ENCODE data around the gene GLTP.

The GLTP gene

GRCh38 chr12:109814600-109815150 is 65.7 kb downstream of the GLTP start:
- TF ChIP-seq RAD21 (IDR thresholded peaks at IDR 0.05; ENCODE audit: low read depth) (no peak), FOXM1 (IDR thresholded peaks at IDR 0.05; ENCODE audit: borderline replicate concordance, low read depth) (no peak), CREB1 (IDR thresholded peaks at IDR 0.05; ENCODE audit: low read depth) (no peak), TAF1 (IDR thresholded peaks at IDR 0.05; ENCODE audit: low read depth) (no peak), TEAD4 (IDR thresholded peaks at IDR 0.05) (no peak), NFIC (IDR thresholded peaks at IDR 0.05) (no peak), ZBTB7A (IDR thresholded peaks at IDR 0.05; ENCODE audit: low read depth) (no peak), TCF12 (IDR thresholded peaks at IDR 0.05; ENCODE audit: low read depth) (no peak), CEBPB (IDR thresholded peaks at IDR 0.05) (no peak), EP300 (IDR thresholded peaks at IDR 0.05; ENCODE audit: borderline replicate concordance) (no peak), EGR1 (IDR thresholded peaks at IDR 0.05) (no peak), YY1 (IDR thresholded peaks at IDR 0.05; ENCODE audit: low read depth) (no peak), REST (IDR thresholded peaks at IDR 0.05; ENCODE audit: low read depth) (no peak)
- TF ChIP-seq, protein P1, sequence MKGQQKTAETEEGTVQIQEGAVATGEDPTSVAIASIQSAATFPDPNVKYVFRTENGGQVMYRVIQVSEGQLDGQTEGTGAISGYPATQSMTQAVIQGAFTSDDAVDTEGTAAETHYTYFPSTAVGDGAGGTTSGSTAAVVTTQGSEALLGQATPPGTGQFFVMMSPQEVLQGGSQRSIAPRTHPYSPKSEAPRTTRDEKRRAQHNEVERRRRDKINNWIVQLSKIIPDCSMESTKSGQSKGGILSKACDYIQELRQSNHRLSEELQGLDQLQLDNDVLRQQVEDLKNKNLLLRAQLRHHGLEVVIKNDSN (IDR thresholded peaks at IDR 0.05): no peak
- TF ChIP-seq, protein P2, sequence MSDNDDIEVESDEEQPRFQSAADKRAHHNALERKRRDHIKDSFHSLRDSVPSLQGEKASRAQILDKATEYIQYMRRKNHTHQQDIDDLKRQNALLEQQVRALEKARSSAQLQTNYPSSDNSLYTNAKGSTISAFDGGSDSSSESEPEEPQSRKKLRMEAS (IDR thresholded peaks at IDR 0.05): no peak

DNA sequence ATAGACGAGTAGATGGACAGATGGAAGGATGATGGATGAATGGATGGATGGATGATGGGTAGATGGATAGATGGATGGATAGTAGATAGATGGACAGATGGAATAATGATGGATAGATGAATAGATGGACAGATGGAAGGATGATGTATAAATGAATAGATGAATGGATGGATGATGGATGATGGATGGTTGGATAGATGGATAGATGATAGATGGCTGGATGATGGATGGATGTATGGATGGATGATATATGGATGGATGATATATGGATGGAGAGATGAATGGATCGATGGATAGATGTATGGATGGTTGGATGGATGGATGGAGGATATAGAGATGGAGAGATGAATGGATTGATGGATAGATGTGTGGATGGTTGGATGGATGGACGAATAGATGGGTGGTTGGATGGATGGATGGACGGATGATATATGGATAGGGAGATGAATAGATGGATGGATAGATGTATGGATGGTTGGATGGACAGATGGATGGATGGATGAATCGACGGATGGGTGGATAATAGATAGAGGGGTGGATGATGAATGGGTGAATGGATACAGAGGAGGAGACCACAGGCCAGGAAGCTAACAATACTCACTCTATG is 66.4 kb downstream of the GLTP start:
- no peak for TF ChIP-seq YY1 (IDR thresholded peaks at IDR 0.05; ENCODE audit: low read depth)
- no peak for TF ChIP-seq TAF1 (IDR thresholded peaks at IDR 0.05; ENCODE audit: low read depth)
- no peak for TF ChIP-seq CREB1 (IDR thresholded peaks at IDR 0.05; ENCODE audit: low read depth)
- TF ChIP-seq NFIC (IDR thresholded peaks at IDR 0.05): no peak
- TF ChIP-seq, protein P1 (IDR thresholded peaks at IDR 0.05): no peak
- TF ChIP-seq FOXM1 (IDR thresholded peaks at IDR 0.05; ENCODE audit: borderline replicate concordance, low read depth): no peak
- no peak for TF ChIP-seq REST (IDR thresholded peaks at IDR 0.05; ENCODE audit: low read depth)
- TF ChIP-seq EGR1 (IDR thresholded peaks at IDR 0.05): no peak
- no peak for TF ChIP-seq TCF12 (IDR thresholded peaks at IDR 0.05; ENCODE audit: low read depth)
- no peak for TF ChIP-seq RAD21 (IDR thresholded peaks at IDR 0.05; ENCODE audit: low read depth)
- no peak for TF ChIP-seq ZBTB7A (IDR thresholded peaks at IDR 0.05; ENCODE audit: low read depth)
- no peak for TF ChIP-seq EP300 (IDR thresholded peaks at IDR 0.05; ENCODE audit: borderline replicate concordance)
- TF ChIP-seq, protein P2 (IDR thresholded peaks at IDR 0.05): no peak
- TF ChIP-seq TEAD4 (IDR thresholded peaks at IDR 0.05): no peak
- no peak for TF ChIP-seq CEBPB (IDR thresholded peaks at IDR 0.05)

- TF ChIP-seq EP300 (IDR thresholded peaks at IDR 0.05; ENCODE audit: borderline replicate concordance): no peak
- TF ChIP-seq, protein P1 (IDR thresholded peaks at IDR 0.05): no peak
Observed at GRCh38 chr12:109811624-109811995, 68.7 kb downstream of the GLTP start.

DNA sequence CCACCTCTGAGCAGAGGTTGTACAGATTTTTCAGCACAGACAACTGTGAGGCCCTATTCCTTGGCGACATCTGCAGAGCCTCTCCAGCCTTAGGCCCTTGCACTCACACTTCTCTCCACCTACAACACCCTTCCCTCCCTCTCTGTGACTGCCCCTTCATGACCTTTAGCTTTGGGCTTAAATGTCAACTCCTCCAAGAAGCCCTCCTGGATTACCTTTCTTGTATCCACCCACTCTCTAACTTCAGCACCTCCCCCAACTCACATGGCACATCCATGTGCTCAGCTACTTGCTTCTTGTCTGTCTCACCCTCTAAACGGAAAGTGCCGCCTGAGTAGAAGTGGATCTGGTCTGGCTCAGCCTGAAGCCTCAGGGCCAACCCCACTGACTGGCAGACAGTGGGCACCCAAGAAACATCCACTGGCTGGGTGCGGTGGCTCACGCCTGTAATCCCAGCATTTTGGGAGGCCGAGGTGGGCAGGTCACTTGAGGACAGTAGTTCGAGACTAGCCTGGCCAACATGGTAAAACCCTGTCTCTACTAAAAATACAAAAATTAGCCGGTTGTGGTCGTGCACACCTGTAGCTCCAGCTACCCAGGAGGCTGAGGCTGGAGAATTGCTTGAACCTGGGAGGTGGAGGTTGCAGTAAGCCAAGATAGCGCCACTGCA is 69.3 kb downstream of the GLTP start:
- TF ChIP-seq, protein P2 (IDR thresholded peaks at IDR 0.05): no peak
- TF ChIP-seq EGR1 (IDR thresholded peaks at IDR 0.05): no peak
- TF ChIP-seq YY1 (IDR thresholded peaks at IDR 0.05; ENCODE audit: low read depth): no peak
- TF ChIP-seq CREB1 (IDR thresholded peaks at IDR 0.05; ENCODE audit: low read depth): no peak
- no peak for TF ChIP-seq EP300 (IDR thresholded peaks at IDR 0.05; ENCODE audit: borderline replicate concordance)

Measured in Ishikawa (cell line).